Left ventricle myocardium inferior (tissue), 1 donor: ENCODE results near the gene CCNK. TPM values are rescaled to one million over a fixed set of nuclear protein-coding genes. Genes with fewer than 3 reads are reported as not detected.

Experiments used
- DNase-seq: peaks from one replicate; pipeline ENCODE4 v3.0.0-alpha.2; 2020
- H3K27ac ChIP-seq: fragments of 200-600 bp; replicated peaks from 2 replicates; pipeline ENCODE4 v1.8.0; 2021
- H3K27me3 ChIP-seq: fragments of 200-600 bp; 2 replicates; pipeline ENCODE4 v1.8.0; 2021; ENCODE audit warnings: low read depth
- H3K36me3 ChIP-seq: fragments of 200-600 bp; 2 replicates; pipeline ENCODE4 v1.8.0; 2021
- H3K4me1 ChIP-seq: fragments of 200-600 bp; 2 replicates; pipeline ENCODE4 v1.8.0; 2021
- H3K4me3 ChIP-seq: fragments of 200-600 bp; 2 replicates; pipeline ENCODE4 v1.8.0; 2021; ENCODE audit warnings: mild to moderate bottlenecking, moderate library complexity
- H3K9me3 ChIP-seq: fragments of 200-600 bp; replicated peaks from 2 replicates; pipeline ENCODE4 v1.8.0; 2021
- intact Hi-C: fragments of 100-400 bp; cut with micrococcal nuclease; formaldehyde crosslinking; loops from one replicate; pipeline ENCODE4 v1.11.0; 2022
- total RNA-seq: library from RNA; stranded (reverse); fragmentation: NEBNext Ultra II Directional; extraction: Animal tissue kit (Norgen Biotek cat#: 25700); gene quantifications from one replicate; pipeline ENCODE4 v1.2.1, GENCODE V29; 2021
- TF ChIP-seq, protein P1 (sequence below): fragments of 200-600 bp; IDR thresholded peaks from 2 replicates; pipeline ENCODE4 v1.8.0; 2021; ENCODE audit warnings: antibody characterized with exemption, mild to moderate bottlenecking, borderline replicate concordance
- donor health status: DM: no; HTN: yes; CAD: no; lungs with severe emphysema.

The CCNK gene
- total RNA-seq, 1 donor from 2014 or later = 32.2 TPM

- Histone ChIP-seq H3K4me3 (no peak overlapping the region), H3K27ac (no peak overlapping the region), H3K27me3 (no peaks in the 10 kb centered on the region), H3K9me3 (no peaks in the 10 kb centered on the region), H3K36me3 (peaks cover 86% of the 10 kb centered on the region), H3K4me1 (peaks cover 12% of the 10 kb centered on the region)
- intact Hi-C loops = no loop called here
- TF ChIP-seq, protein P1, sequence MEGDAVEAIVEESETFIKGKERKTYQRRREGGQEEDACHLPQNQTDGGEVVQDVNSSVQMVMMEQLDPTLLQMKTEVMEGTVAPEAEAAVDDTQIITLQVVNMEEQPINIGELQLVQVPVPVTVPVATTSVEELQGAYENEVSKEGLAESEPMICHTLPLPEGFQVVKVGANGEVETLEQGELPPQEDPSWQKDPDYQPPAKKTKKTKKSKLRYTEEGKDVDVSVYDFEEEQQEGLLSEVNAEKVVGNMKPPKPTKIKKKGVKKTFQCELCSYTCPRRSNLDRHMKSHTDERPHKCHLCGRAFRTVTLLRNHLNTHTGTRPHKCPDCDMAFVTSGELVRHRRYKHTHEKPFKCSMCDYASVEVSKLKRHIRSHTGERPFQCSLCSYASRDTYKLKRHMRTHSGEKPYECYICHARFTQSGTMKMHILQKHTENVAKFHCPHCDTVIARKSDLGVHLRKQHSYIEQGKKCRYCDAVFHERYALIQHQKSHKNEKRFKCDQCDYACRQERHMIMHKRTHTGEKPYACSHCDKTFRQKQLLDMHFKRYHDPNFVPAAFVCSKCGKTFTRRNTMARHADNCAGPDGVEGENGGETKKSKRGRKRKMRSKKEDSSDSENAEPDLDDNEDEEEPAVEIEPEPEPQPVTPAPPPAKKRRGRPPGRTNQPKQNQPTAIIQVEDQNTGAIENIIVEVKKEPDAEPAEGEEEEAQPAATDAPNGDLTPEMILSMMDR = no peak
- no peak for DNase-seq
Observed at GRCh38 chr14:99459481-99460100, 21.6 kb upstream of the CCNK start.

- intact Hi-C loops = no loop called here
- no peak overlapping the region for H3K27ac ChIP-seq
- no peak overlapping the region for H3K4me3 ChIP-seq
- TF ChIP-seq, protein P1 = no peak
- H3K36me3 ChIP-seq = peaks cover 83% of the 10 kb centered on the region
- DNase-seq = no peak
- H3K27me3 ChIP-seq = no peaks in the 10 kb centered on the region
- H3K4me1 ChIP-seq = peaks cover 12% of the 10 kb centered on the region
- H3K9me3 ChIP-seq = no peaks in the 10 kb centered on the region
Observed at GRCh38 chr14:99460793-99461192, 20.4 kb upstream of the CCNK start.

DNA sequence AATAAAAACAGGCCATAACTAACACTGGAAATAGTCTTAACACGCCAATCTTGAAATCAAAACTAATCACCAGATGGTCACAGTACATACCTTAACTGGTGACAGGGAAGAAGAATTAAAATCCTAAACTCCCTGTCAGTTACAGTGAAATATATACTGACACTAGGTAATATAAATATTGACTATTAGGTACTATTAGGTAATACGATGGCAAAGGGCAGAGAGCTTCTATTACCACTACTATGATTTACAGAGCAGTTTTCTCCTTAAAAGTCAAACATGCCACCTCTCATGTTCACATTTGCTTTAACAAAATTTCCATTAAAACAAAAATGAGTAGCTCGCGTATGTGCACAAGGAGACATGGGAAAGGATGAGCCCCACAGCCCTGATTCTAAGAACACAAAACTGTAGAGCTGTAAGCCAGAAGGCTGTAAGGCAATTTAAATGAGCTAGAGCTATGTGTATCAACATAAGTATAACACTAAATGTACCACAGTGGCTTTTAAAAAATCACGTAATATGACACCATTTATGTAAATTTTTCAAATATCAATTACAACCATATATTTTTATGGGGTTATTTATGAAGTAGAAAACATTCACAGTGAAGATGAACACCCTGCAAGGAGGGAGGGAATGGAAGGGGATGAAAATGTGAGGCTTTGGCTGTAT lies 19.7 kb upstream of the CCNK start:
- TF ChIP-seq, protein P1 = no peak
- no peak for DNase-seq
- Histone ChIP-seq H3K9me3 (no peaks in the 10 kb centered on the region), H3K27me3 (no peaks in the 10 kb centered on the region), H3K27ac (no peak overlapping the region), H3K4me3 (no peak overlapping the region), H3K36me3 (peaks cover 78% of the 10 kb centered on the region), H3K4me1 (peaks cover 12% of the 10 kb centered on the region)
- intact Hi-C loops = no loop called here

GRCh38 chr14:99462210-99462609 lies 19.0 kb upstream of the CCNK start:
- H3K36me3 ChIP-seq = peaks cover 71% of the 10 kb centered on the region
- TF ChIP-seq, protein P1 = no peak
- intact Hi-C loops = no loop called here

DNA sequence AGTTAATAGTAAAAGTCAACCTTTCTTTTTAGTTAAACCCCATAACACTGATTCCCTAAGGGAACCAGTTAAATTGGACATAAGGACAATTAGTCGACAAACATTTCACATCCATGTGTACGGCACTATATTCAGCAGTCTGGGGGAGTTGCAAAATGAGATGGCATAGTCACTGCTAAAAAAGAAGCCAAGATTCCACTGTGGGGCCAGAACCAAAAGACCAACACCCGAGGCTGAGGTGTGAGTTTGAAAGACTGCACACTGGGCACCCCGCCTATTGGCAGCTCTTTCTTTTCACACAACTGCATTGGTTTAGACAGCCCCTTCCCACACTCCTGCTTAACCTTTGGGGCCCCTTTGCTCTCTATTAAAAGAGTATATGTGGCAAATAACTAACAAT lies 17.2 kb upstream of the CCNK start:
- intact Hi-C loops = no loop called here
- Histone ChIP-seq H3K36me3 (peaks cover 54% of the 10 kb centered on the region), H3K27me3 (no peaks in the 10 kb centered on the region), H3K4me1 (peaks cover 36% of the 10 kb centered on the region), H3K4me3 (no peak overlapping the region), H3K27ac (no peak overlapping the region), H3K9me3 (no peaks in the 10 kb centered on the region)
- TF ChIP-seq, protein P1 = no peak
- no peak for DNase-seq

More at GRCh38 chr14:99462210-99462609, 19.0 kb upstream of the CCNK start:
- no peak overlapping the region for H3K4me3 ChIP-seq
- no peak overlapping the region for H3K27ac ChIP-seq
- no peak for DNase-seq
- H3K9me3 ChIP-seq = no peaks in the 10 kb centered on the region
- H3K4me1 ChIP-seq = peaks cover 18% of the 10 kb centered on the region
- no peaks in the 10 kb centered on the region for H3K27me3 ChIP-seq
